GM12878 (cell line): ENCODE data around the gene FTL. TPM values are rescaled to one million over a fixed set of nuclear protein-coding genes. Genes with fewer than 3 reads are reported as not detected.

Source experiments
- ATAC-seq: fragments of 200-7000 bp; cut with Tn5 transposase; 3 replicates; pipeline ENCODE4 v1.9.1; 2020; ENCODE audit warnings: mild to moderate bottlenecking, moderate library complexity
- BruUV-seq: library from RNA; stranded (reverse); fragments of 400-500 nt; replicated peaks from 2 replicates; lab custom pipeline; 2021; lab: Mats Ljungman, UMichigan
- CTCF ChIA-PET: fragments of 300-600 bp; sonication (Branson Sonifier 250); formaldehyde crosslinking; extraction: SDS; loops from one replicate; lab custom pipeline; 2021; ENCODE audit warnings: inconsistent platforms; lab: Yijun Ruan, JAX
- POLR2A ChIA-PET: fragments of 350-600 bp; formaldehyde crosslinking; extraction: SDS; loops from one replicate; lab custom pipeline; 2021; ENCODE audit warnings: inconsistent platforms; lab: Charles Lee
- RAD21 ChIA-PET: fragments of 300-600 bp; sonication (Branson Sonifier 250); formaldehyde crosslinking; loops from one replicate; lab custom pipeline; 2023; ENCODE audit warnings: antibody characterized with exemption; ENCODE audit not compliant: unreplicated experiment; lab: Charles Lee
- SMC1A ChIA-PET: fragments of 300-600 bp; sonication (Branson Sonifier 250); formaldehyde crosslinking; loops from one replicate; lab custom pipeline; 2023; ENCODE audit not compliant: unreplicated experiment, uncharacterized antibody; lab: Charles Lee
- DNase-seq: peaks from one replicate; pipeline ENCODE4 v3.0.0-alpha.2; 2011; ENCODE audit warnings: low read depth, low spot score
- FAIRE-seq: peaks from 3 replicates; lab custom pipeline; 2011; peaks lifted over from hg19 to GRCh38; lab: Jason Lieb, UNC
- H2AFZ ChIP-seq: 2 replicates; pipeline ENCODE4 v1.6.0; 2011; ENCODE audit warnings: low read depth, low read length, control low read depth; ENCODE audit not compliant: control insufficient read depth
- H3K27ac ChIP-seq: 2 replicates; pipeline ENCODE4 v1.5.1; 2011; ENCODE audit warnings: control low read depth; ENCODE audit not compliant: control insufficient read depth, insufficient read depth
- H3K27me3 ChIP-seq, 2 experiments: replicated peaks in 1 of 2; 2 replicates each; pipeline versions ENCODE4 v1.6.0 to v1.6.1; 2011; ENCODE audit warnings: low read length in 1 of 2; ENCODE audit not compliant: control insufficient read depth in 2 of 2, insufficient read depth in 2 of 2
- H3K36me3 ChIP-seq, 2 experiments: 2 replicates each; pipeline ENCODE4 v1.5.1; 2011; ENCODE audit warnings: low read length in 1 of 2; ENCODE audit not compliant: control insufficient read depth in 2 of 2, insufficient read depth in 2 of 2
- H3K4me1 ChIP-seq: 2 replicates; pipeline ENCODE4 v1.6.1; 2011; ENCODE audit warnings: mild to moderate bottlenecking, low read length, moderate library complexity, mixed read lengths; ENCODE audit not compliant: control insufficient read depth, insufficient read depth
- H3K4me2 ChIP-seq: 2 replicates; pipeline ENCODE4 v1.6.0; 2011; ENCODE audit warnings: control low read depth; ENCODE audit not compliant: control insufficient read depth, insufficient read depth
- H3K4me3 ChIP-seq: fragments of 200-600 bp; sonication (generic); 2 replicates; pipeline ENCODE4 v1.5.1; 2016
- H3K79me2 ChIP-seq: 2 replicates; pipeline ENCODE4 v1.6.0; 2011; ENCODE audit warnings: low read length; ENCODE audit not compliant: control insufficient read depth, insufficient read depth
- H3K9ac ChIP-seq: 2 replicates; pipeline ENCODE4 v1.8.0; 2011; ENCODE audit warnings: low read length, control low read depth, mixed read lengths; ENCODE audit not compliant: control insufficient read depth, insufficient read depth
- H3K9me3 ChIP-seq: replicated peaks from 3 replicates; pipeline ENCODE4 v1.5.1; 2011; ENCODE audit warnings: mild to moderate bottlenecking, low read length; ENCODE audit not compliant: control insufficient read depth, insufficient read depth
- H4K20me1 ChIP-seq: 2 replicates; pipeline ENCODE4 v1.6.0; 2011; ENCODE audit not compliant: control insufficient read depth, insufficient read depth
- BMI1 ChIP-seq: fragments of 450-650 bp; IDR thresholded peaks from 2 replicates; pipeline ENCODE4 v1.6.1; 2016; ENCODE audit warnings: mild to moderate bottlenecking, moderate library complexity, borderline replicate concordance
- CHD4 ChIP-seq: fragments of 200-600 bp; sonication (generic); IDR thresholded peaks from 2 replicates; pipeline ENCODE4 v1.6.1; 2016; ENCODE audit warnings: mild to moderate bottlenecking
- ESRRA ChIP-seq: IDR thresholded peaks from 2 replicates; pipeline ENCODE4 v1.6.1; 2012; ENCODE audit warnings: mild to moderate bottlenecking, low read length, improper control_type of control experiment
- NFXL1 ChIP-seq: fragments of 450-650 bp; IDR thresholded peaks from 2 replicates; pipeline ENCODE4 v1.6.1; 2017; ENCODE audit warnings: antibody characterized with exemption, mild to moderate bottlenecking, borderline replicate concordance
- TARDBP ChIP-seq: IDR thresholded peaks from 2 replicates; pipeline ENCODE4 v1.6.1; 2016; ENCODE audit warnings: borderline replicate concordance
- ZBTB40 ChIP-seq: fragments of 450-650 bp; IDR thresholded peaks from 2 replicates; pipeline ENCODE4 v1.6.1; 2016; ENCODE audit warnings: mild to moderate bottlenecking, moderate library complexity, borderline replicate concordance
- ZNF24 ChIP-seq: fragments of 450-650 bp; IDR thresholded peaks from 2 replicates; pipeline ENCODE4 v1.6.1; 2017; ENCODE audit warnings: antibody characterized with exemption, mild to moderate bottlenecking
- WGBS: methylation state at CpG from one replicate; pipeline ENCODE4 v1.1.6; 2016; ENCODE audit warnings: low lambda C conversion rate; ENCODE audit not compliant: insufficient replicate concordance, insufficient coverage; ENCODE audit errors: missing lambda C conversion rate; 5-methylcytosine and 5-hydroxymethylcytosine counted together
- in situ Hi-C: fragments of 300-500 bp; cut with MboI; formaldehyde crosslinking; loops from 9 replicates; pipeline ENCODE4 v1.14.3; 2018; ENCODE audit warnings: mixed read lengths
- intact Hi-C: fragments of 100-400 bp; cut with micrococcal nuclease; formaldehyde crosslinking; loops from one replicate; pipeline ENCODE4 v1.14.2; 2022; ENCODE audit not compliant: unreplicated experiment
- polyA plus RNA-seq, 11 experiments: library from polyadenylated mRNA; depleted of rRNA in 4 of 11; unstranded in 6 of 11; stranded (reverse) in 5 of 11; fragments of >200 nt; fragmentation: Nextera tagmentation in 4 of 11; fragmentation: Illumina TruSeq in 1 of 11; extraction: Ambion mirVana in 4 of 11; extraction: Trizol in 1 of 11; gene quantifications; 1 replicate in 1 of 11; 2 replicates in 10 of 11; pipeline versions ENCODE4 v1.2.1 to v1.2.3, GENCODE V29; 2011 to 2016; ENCODE audit warnings: inconsistent platforms in 2 of 11, missing spikeins in 2 of 11, low read depth in 1 of 11
- total RNA-seq, 4 experiments: library from RNA; depleted of rRNA in 3 of 4; stranded (reverse); fragments of >200 nt in 3 of 4; fragmentation: Illumina TruSeq in 1 of 4; extraction: Trizol in 1 of 4; gene quantifications; 2 replicates each; pipeline versions ENCODE4 v1.2.1 to v1.2.3, GENCODE V29; 2013 to 2021

Gene FTL
- total and polyA plus RNA-seq, 10 of the 15 experiments (the other 5 are each of a cell fraction or from before 2014, with no cell fraction given), result 364 to 8,913 (median 1,595) TPM

GRCh38 chr19:48962029-48962848 is 2.9 kb upstream of the FTL start (continued):
- TF ChIP-seq CHD4 (no peak), ESRRA (no peak), ZNF24 (no peak)

GRCh38 chr19:48962849-48963165 is 2.3 kb upstream of the FTL start:
- no peaks in the 10 kb centered on the region for H3K27me3 ChIP-seq
- TF ChIP-seq ZBTB40, result no peak
- no peak for TF ChIP-seq TARDBP
- TF ChIP-seq BMI1, result no peak
- no peak for TF ChIP-seq CHD4
- TF ChIP-seq NFXL1, result no peak
- H3K4me1 ChIP-seq, result peaks cover 37% of the 10 kb centered on the region
- H3K36me3 ChIP-seq, result peaks cover 0 to 11% of the 10 kb centered on the region in 2 experiments; a peak in 2 of 4 replicates
- H3K9me3 ChIP-seq, result no peaks in the 10 kb centered on the region
- H2AFZ ChIP-seq, result no peak overlapping the region
- ChIA-PET CTCF (interaction anchor here (0.9 to 1.5 kb wide), 3 partner anchors 8 to 87 kb away, joined by 4 to 6 read pairs (median 5); partner anchors contain the start of genes GYS1 and RUVBL2), SMC1A (interaction anchor here (0.9 to 1.4 kb wide), 6 partner anchors 8 to 121 kb away, joined by 3 to 5 read pairs (median 3); no protein-coding TSS in a partner anchor), POLR2A (interaction anchor here (0.9 to 1.5 kb wide), 10 partner anchors 8 to 118 kb away, joined by 3 to 24 read pairs (median 6); partner anchors contain the start of genes BAX, DHDH, PPP1R15A and RUVBL2), RAD21 (interaction anchor here (0.8 to 1.5 kb wide), 9 partner anchors 10 to 174 kb away, joined by 3 to 9 read pairs (median 4); partner anchors contain the start of genes GYS1, NUCB1, PPP1R15A and RUVBL2)
- no CpG with 5 or more reads among the region's 7 CpGs for WGBS
- H3K4me2 ChIP-seq, result peak overlapping the region; percentile 90
- DNase-seq, result no peak
- peak overlapping the region; percentile 95 for H3K27ac ChIP-seq
- H3K4me3 ChIP-seq, result peak overlapping the region; percentile 56; the same call in 1 of the 2 replicates
- peak overlapping the region; percentile 85 for H3K9ac ChIP-seq
- BruUV-seq, result no TSS peak
- peaks cover 33% of the 10 kb centered on the region for H3K79me2 ChIP-seq
- ATAC-seq, result no peak
- in situ Hi-C loops, result no loop called here
- intact Hi-C loops, result loop anchor here (10.0 kb wide), 1 partner anchor 328 kb away; the partner anchor contains the start of gene DBP
- H4K20me1 ChIP-seq, result no peaks in the 10 kb centered on the region
- FAIRE-seq, result no peak
